Measurements from ENCODE around the gene SYPL2.
A peak's percentile ranks its signal among the peaks of the same experiment; 100 is the strongest.

SYPL2 gene

DNA sequence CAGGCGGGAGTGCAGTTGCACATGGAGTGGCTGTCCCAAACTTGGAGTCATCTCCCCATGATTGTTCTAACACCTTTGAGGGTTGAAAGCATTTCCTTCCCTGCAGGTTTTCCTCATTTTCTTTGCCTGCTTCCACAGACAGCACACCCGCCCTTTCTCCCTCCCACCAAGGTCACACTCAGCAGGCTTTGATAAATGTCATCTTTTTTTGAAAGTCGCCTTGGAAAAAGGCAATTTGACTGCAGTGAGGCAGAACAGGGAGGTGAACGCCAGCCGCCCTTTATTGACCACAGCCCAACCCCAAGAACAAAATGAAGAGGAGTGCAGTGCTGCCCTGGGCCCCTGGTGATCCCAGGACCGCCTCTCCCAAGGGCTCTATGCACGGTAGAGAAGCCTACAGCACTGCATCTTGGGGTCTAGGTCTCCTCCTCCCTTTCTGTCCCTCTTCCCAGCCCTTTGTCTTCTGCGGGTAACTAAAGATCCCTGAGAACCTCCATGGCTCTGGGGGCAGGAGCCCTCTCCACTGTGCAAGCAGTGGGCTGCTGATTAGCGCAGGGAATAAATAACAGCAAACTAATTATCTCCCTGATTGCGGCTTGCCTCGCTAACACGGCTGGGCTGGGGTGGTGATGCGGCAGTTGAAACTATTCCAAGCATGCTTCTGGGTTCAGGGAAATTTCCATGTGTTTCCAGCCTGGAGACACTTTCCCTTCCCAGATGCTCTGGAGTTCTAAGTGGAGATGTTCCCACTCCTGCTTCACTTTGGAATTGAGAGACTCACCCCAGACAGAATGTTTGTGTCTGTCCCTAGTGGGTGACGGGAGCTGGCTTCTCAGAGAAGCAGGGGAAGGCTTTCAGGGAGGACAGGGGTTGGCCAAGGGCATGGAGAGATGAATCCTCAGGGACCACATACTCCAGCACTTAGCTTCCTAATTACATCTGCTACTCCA, 54.9 kb downstream of the SYPL2 start:
- DNase-seq, result no peak

GRCh38 chr1:109522026-109522425, 55.7 kb downstream of the SYPL2 start:
- DNase-seq, result no peak

DNA sequence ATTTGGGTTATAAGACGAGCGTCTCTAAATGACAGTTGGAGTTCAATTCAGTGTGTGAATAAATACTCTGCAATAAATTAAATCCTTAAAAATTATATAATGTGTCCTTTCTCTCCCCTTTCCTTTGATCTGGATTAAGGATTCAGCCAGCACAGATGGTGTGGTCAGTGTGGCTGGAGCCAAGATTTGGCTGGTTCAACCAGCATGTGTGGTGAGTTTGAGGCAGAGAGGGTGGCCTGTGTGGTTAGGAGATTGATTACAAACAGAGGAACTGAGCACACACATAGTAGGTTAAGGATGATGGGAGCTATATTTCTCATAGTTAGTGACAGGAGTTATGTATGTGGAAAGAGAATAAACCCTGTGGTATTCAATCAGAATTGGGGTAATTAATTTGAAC, 57.4 kb downstream of the SYPL2 start:
- no peak for DNase-seq

DNA sequence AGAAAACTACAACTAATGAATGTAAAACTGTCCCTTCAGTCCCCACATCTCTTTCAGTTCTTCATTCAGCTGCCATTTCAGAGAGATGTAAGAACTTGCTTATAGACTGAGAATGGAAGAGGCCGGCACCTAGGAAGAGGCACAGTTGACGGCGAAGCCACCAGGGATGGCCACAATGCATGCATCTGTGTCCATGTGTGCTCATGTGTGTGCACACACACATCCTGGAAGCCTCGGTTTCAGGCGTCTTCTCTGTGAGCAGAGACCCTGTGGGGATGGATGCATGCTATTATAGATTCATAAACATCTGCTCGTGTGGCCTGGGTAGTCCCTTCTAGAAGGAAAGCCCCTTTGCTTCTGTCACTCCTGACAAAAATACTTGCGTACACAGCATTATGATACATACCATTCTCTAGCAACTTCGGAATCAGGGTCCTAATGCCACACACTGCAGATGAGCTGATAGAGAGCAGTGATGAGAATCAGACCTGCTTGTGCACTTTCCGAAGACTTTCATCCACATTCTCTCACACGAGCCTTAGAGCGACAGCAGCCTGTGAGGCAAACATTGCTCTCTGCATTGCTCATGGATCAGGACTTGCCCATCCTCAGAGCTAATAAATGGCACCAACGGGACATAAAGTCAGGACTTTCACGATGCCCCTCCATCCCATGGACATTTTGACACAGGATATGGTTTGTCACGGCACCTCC, 60.9 kb downstream of the SYPL2 start:
- DNase-seq, result no peak

GRCh38 chr1:109527846-109528695, 61.7 kb downstream of the SYPL2 start:
- peak; percentile 69 for DNase-seq

DNA sequence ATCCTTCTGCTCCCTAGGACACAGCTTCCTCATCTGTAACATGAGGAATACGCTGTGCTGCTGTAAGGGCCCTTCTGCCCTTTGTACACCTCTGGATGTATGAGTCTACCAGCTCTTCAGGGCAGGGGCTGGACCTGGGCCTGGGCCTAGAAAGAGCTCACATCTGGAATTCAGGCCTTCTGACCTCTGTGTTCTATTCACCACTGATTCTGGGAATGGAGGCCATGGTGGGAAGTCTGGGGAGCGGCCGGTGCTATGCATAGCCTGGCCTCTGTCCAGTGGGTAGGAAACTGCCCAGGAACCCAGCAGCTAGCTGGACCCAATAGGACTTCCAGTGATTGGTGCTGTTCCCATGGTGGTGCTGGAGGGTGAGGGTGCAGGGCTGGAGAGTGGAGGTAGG, 62.4 kb downstream of the SYPL2 start:
- no peak for DNase-seq

GRCh38 chr1:109529881-109530456, 63.6 kb downstream of the SYPL2 start:
- peak; percentile 91 for DNase-seq

- DNase-seq, result peak; percentile 92
Observed at GRCh38 chr1:109530457-109531087, 64.2 kb downstream of the SYPL2 start.

DNA sequence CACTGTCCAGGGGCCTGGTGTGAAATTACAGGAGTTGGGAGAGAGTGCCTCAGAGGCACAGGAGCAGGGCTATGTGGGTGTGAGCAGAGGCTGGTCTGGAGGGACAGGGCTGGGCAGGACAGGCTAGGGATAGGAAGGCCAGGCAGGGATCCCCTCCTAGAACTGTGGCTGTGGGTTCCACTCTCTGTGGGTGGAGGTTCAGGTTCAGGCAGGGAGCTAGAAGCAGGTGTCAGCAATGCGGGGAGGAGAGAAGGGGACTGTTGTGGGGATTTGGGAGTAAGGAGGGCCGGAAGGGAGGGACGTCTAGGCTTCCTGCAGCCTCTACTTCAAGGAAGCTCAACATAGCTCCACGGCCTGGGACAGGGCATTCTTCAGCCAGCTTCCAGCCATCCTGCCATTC, 65.0 kb downstream of the SYPL2 start:
- no peak for DNase-seq
